B cell (primary cell): Measurements from ENCODE around the gene E2F7. TPM values are rescaled to one million over a fixed set of nuclear protein-coding genes. Genes with fewer than 3 reads are reported as not detected.
"Not testable (repeated sequence)": the region's sequence is repeated elsewhere in the genome, so short reads cannot be mapped to it uniquely, and the experiment has no call there.

Source experiments
- ATAC-seq: fragments of 200-7000 bp; cut with Tn5 transposase; one replicate; pipeline ENCODE4 v1.10.0; 2021; ENCODE audit warnings: low read depth, mild to moderate bottlenecking, moderate number of reproducible peaks, moderate library complexity
- CTCF ChIA-PET: fragments of 350-600 bp; sonication (Branson Sonifier 250); formaldehyde crosslinking; loops from one replicate; lab custom pipeline; 2021; ENCODE audit warnings: antibody characterized with exemption, inconsistent platforms; lab: Charles Lee
- POLR2A ChIA-PET: fragments of 350-600 bp; sonication (Branson Sonifier 250); formaldehyde crosslinking; loops from one replicate; lab custom pipeline; 2021; ENCODE audit warnings: antibody characterized with exemption; lab: Charles Lee
- DNase-seq: peaks from one replicate; pipeline ENCODE4 v3.0.0; 2013
- H2AFZ ChIP-seq: 2 replicates; pipeline ENCODE4 v1.6.1; 2012; ENCODE audit warnings: mild to moderate bottlenecking, low read depth, low read length; ENCODE audit not compliant: insufficient read depth, poor library complexity, severe bottlenecking
- H3K27ac ChIP-seq, 2 donors: 1 replicate in 1 of 2; 2 replicates in 1 of 2; pipeline ENCODE4 v1.5.1; 2012 to 2013; ENCODE audit warnings: low read length in 2 of 2, mild to moderate bottlenecking in 2 of 2, moderate library complexity in 1 of 2
- H3K27me3 ChIP-seq, 4 experiments: fragments of 200-600 bp in 1 of 4; sonication (generic) in 1 of 4; replicated peaks in 1 of 4; 1 replicate in 2 of 4; 2 replicates in 2 of 4; pipeline versions ENCODE4 v1.6.1 to v1.7.0; 2013 to 2016; ENCODE audit warnings: low read length in 3 of 4, mild to moderate bottlenecking in 2 of 4, mixed read lengths in 1 of 4, moderate library complexity in 1 of 4; ENCODE audit not compliant: insufficient read depth in 4 of 4, control insufficient read depth in 3 of 4; ENCODE audit errors: control extremely low read depth in 1 of 4
- H3K36me3 ChIP-seq, 2 experiments: replicated peaks in 1 of 2; 1 replicate in 1 of 2; 2 replicates in 1 of 2; pipeline versions ENCODE4 v1.6.1 to v1.7.1; 2013; ENCODE audit warnings: low read length in 1 of 2; ENCODE audit not compliant: insufficient read depth in 2 of 2, control insufficient read depth in 1 of 2; ENCODE audit errors: control extremely low read depth in 1 of 2, extremely low read depth in 1 of 2
- H3K4me1 ChIP-seq, 2 donors: fragments of 200-600 bp in 1 of 2; sonication (generic) in 1 of 2; 1 replicate in 1 of 2; 2 replicates in 1 of 2; pipeline versions ENCODE4 v1.5.1 to v1.6.1; 2013 to 2017; ENCODE audit warnings: low read length in 2 of 2; ENCODE audit not compliant: control insufficient read depth in 2 of 2, insufficient read depth in 2 of 2
- H3K4me2 ChIP-seq: replicated peaks from 2 replicates; pipeline ENCODE3; 2012; ENCODE audit warnings: mild to moderate bottlenecking, low read depth, low read length; ENCODE audit not compliant: poor library complexity, severe bottlenecking
- H3K4me3 ChIP-seq, 5 experiments: fragments of 200-600 bp in 1 of 5; sonication (generic) in 1 of 5; 1 replicate in 3 of 5; 2 replicates in 2 of 5; pipeline versions ENCODE4 v1.5.1 to v1.7.0; 2011 to 2016; ENCODE audit warnings: low read length in 4 of 5, mild to moderate bottlenecking in 4 of 5, low read depth in 2 of 5, control low read depth in 1 of 5, moderate library complexity in 1 of 5; ENCODE audit not compliant: insufficient read depth in 1 of 5; ENCODE audit errors: control extremely low read depth in 1 of 5, extremely low read depth in 1 of 5
- H3K79me2 ChIP-seq: fragments of 200-600 bp; sonication (generic); one replicate; pipeline ENCODE4 v1.6.0; 2016; ENCODE audit warnings: low read length; ENCODE audit not compliant: control insufficient read depth, insufficient read depth
- H3K9ac ChIP-seq: fragments of 200-600 bp; sonication (generic); 2 replicates; pipeline ENCODE4 v1.6.1; 2017; ENCODE audit warnings: mild to moderate bottlenecking, low read length, moderate library complexity
- H3K9me3 ChIP-seq, 3 donors: one replicate each; pipeline versions ENCODE4 v1.6.1 to v1.7.1; 2013; ENCODE audit warnings: low read length in 2 of 3; ENCODE audit not compliant: control insufficient read depth in 2 of 3, insufficient read depth in 1 of 3; ENCODE audit errors: control extremely low read depth in 1 of 3
- H4K20me1 ChIP-seq: 2 replicates; pipeline ENCODE4 v1.6.0; 2012; ENCODE audit warnings: mild to moderate bottlenecking, low read length; ENCODE audit not compliant: insufficient read depth, control insufficient read depth, poor library complexity, severe bottlenecking
- H3K27ac Mint-ChIP-seq: one replicate; pipeline ENCODE4 v1.8.0; 2021; ENCODE audit warnings: mixed read lengths
- H3K27me3 Mint-ChIP-seq: one replicate; pipeline ENCODE4 v1.8.0; 2021; ENCODE audit warnings: mixed read lengths
- H3K4me1 Mint-ChIP-seq: one replicate; pipeline ENCODE4 v1.8.0; 2021; ENCODE audit warnings: mixed read lengths
- H3K4me3 Mint-ChIP-seq: one replicate; pipeline ENCODE4 v1.8.0; 2021; ENCODE audit warnings: mixed read lengths
- H3K9me3 Mint-ChIP-seq: one replicate; pipeline ENCODE4 v1.8.0; 2022; ENCODE audit warnings: mixed read lengths; ENCODE audit not compliant: insufficient read depth
- CTCF ChIP-seq: fragments of 200-600 bp; IDR thresholded peaks from one replicate; pipeline ENCODE4 v1.8.0; 2022; ENCODE audit warnings: antibody characterized with exemption, mild to moderate bottlenecking
- EZH2 ChIP-seq: IDR thresholded peaks from 2 replicates; pipeline ENCODE4 v1.6.1; 2012; ENCODE audit warnings: borderline replicate concordance, low read depth, mild to moderate bottlenecking, moderate library complexity, low read length; ENCODE audit not compliant: insufficient read depth, poor library complexity, severe bottlenecking
- WGBS: methylation state at CpG from one replicate; pipeline ENCODE4 v1.1.5; 2013; ENCODE audit warnings: missing lambda C conversion rate; ENCODE audit not compliant: insufficient coverage; 5-methylcytosine and 5-hydroxymethylcytosine counted together
- intact Hi-C: fragments of 100-400 bp; cut with micrococcal nuclease; formaldehyde crosslinking; loops from one replicate; pipeline ENCODE4 v1.10.0; 2022
- polyA plus RNA-seq: library from polyadenylated mRNA; depleted of rRNA; stranded (reverse); fragments of >200 nt; gene quantifications from 2 replicates; pipeline ENCODE4 v1.2.3, GENCODE V29; 2012
- total RNA-seq, 2 donors: library from RNA; stranded (reverse); fragments of 120-200 nt in 1 of 2; gene quantifications; 1 replicate in 1 of 2; 2 replicates in 1 of 2; pipeline versions ENCODE4 v1.2.3 to v1.2.4, GENCODE V29; 2013 to 2022

The E2F7 gene
- total and polyA plus RNA-seq, 2 donors (not counting 1 experiment from before 2014, with no cell fraction given): 0.15 to 0.42 TPM

GRCh38 chr12:77078231-77078630 lies 12.9 kb upstream of the E2F7 start:
- DNase-seq (no peak), ATAC-seq (no peak)
- Histone ChIP-seq H3K9ac (no peak overlapping the region), H3K79me2 (no peaks in the 10 kb centered on the region), H3K4me1 (no peaks in the 10 kb centered on the region), H2AFZ (no peak overlapping the region), H3K27me3 (peaks cover 0 to 11% (median 1%) of the 10 kb centered on the region in 4 experiments), H4K20me1 (no peaks in the 10 kb centered on the region), H3K4me3 (no peak overlapping the region), H3K27ac (no peak overlapping the region), H3K36me3 (no peaks in the 10 kb centered on the region), H3K4me2 (no peak overlapping the region), H3K9me3 (peaks cover 1 to 7% (median 3%) of the 10 kb centered on the region in 3 donors)
- Mint-ChIP-seq H3K27ac (no peak overlapping the region), H3K4me1 (no peaks in the 10 kb centered on the region), H3K4me3 (no peak overlapping the region), H3K9me3 (no peaks in the 10 kb centered on the region), H3K27me3 (peaks cover 41% of the 10 kb centered on the region)
- TF ChIP-seq CTCF (no peak), EZH2 (no peak)
- intact Hi-C loops: no loop called here
- CTCF ChIA-PET: no interaction called here
- POLR2A ChIA-PET: no interaction called here

GRCh38 chr12:77076886-77077285 lies 11.5 kb upstream of the E2F7 start:
- POLR2A ChIA-PET: no interaction called here
- peaks cover 41% of the 10 kb centered on the region for H3K27me3 Mint-ChIP-seq
- DNase-seq: no peak
- Histone ChIP-seq H3K4me1 (no peaks in the 10 kb centered on the region), H3K36me3 (no peaks in the 10 kb centered on the region), H3K4me3 (no peak overlapping the region), H3K79me2 (no peaks in the 10 kb centered on the region), H4K20me1 (no peaks in the 10 kb centered on the region), H3K27ac (no peak overlapping the region), H3K4me2 (no peak overlapping the region), H3K27me3 (peaks cover 0 to 11% (median 1%) of the 10 kb centered on the region in 4 experiments), H2AFZ (no peak overlapping the region), H3K9me3 (peaks cover 1 to 7% (median 3%) of the 10 kb centered on the region in 3 donors), H3K9ac (no peak overlapping the region)
- intact Hi-C loops: no loop called here
- WGBS: no CpG with 5 or more reads among the region's 1 CpG
- no peaks in the 10 kb centered on the region for H3K9me3 Mint-ChIP-seq
- no peak for ATAC-seq
- no peak overlapping the region for H3K27ac Mint-ChIP-seq
- CTCF ChIA-PET: no interaction called here
- H3K4me1 Mint-ChIP-seq: no peaks in the 10 kb centered on the region
- TF ChIP-seq CTCF (no peak), EZH2 (no peak)
- H3K4me3 Mint-ChIP-seq: no peak overlapping the region

- H3K36me3 ChIP-seq, intact Hi-C loops, H3K27ac ChIP-seq, POLR2A ChIA-PET, H3K9ac ChIP-seq, DNase-seq, H3K4me1 ChIP-seq, ATAC-seq, H2AFZ ChIP-seq, H3K79me2 ChIP-seq, H3K4me3 Mint-ChIP-seq, H4K20me1 ChIP-seq, H3K9me3 Mint-ChIP-seq, H3K4me2 ChIP-seq, H3K27ac Mint-ChIP-seq, H3K4me1 Mint-ChIP-seq, H3K4me3 ChIP-seq, H3K9me3 ChIP-seq, H3K27me3 ChIP-seq, CTCF ChIA-PET: not testable (repeated sequence)
- WGBS: 100% methylated on average over 1 of the region's 5 CpGs
- H3K27me3 Mint-ChIP-seq: peaks cover 17% of the 10 kb centered on the region
These were observed 8.5 kb upstream of the E2F7 start for GRCh38 chr12:77073894-77074293.
